ENCODE results near the gene RFNG. TPM values are rescaled to one million over a fixed set of nuclear protein-coding genes. Genes with fewer than 3 reads are reported as not detected.

RFNG gene
- total and polyA plus RNA-seq, 2 of the 13 experiments (the other 11 are each of a cell fraction or from before 2014, with no cell fraction given): 61.4 to 64.0 TPM

- TF ChIP-seq AGO1 (IDR thresholded peaks at IDR 0.05; ENCODE audit: low read depth, low read length, poor library complexity, severe bottlenecking) (peak; percentile 70), SKIL (CRISPR knock-in tag; IDR thresholded peaks at IDR 0.05; ENCODE audit: borderline replicate concordance) (0 out of 2 replicates have a peak, but pooled peaks have one; percentile 28), ZNF691 (CRISPR knock-in tag; IDR thresholded peaks at IDR 0.05; ENCODE audit: borderline replicate concordance, low read depth) (0 out of 2 replicates have a peak, but pooled peaks have one; percentile 34), ZMYM4 (CRISPR knock-in tag; IDR thresholded peaks at IDR 0.05) (no peak), ZBTB46 (CRISPR knock-in tag; IDR thresholded peaks at IDR 0.05; ENCODE audit: borderline replicate concordance) (no peak), PCBP1 (IDR thresholded peaks at IDR 0.05; ENCODE audit: borderline replicate concordance, low read depth, low read length) (no peak), AGO2 (optimal IDR thresholded peaks at IDR 0.05; ENCODE audit: low read depth, low read length) (peak; percentile 99), TGIF2 (CRISPR knock-in tag; IDR thresholded peaks at IDR 0.05) (0 out of 2 replicates have a peak, but pooled peaks have one; percentile 27), ZFP1 (CRISPR knock-in tag; IDR thresholded peaks at IDR 0.05) (no peak), KLF9 (CRISPR knock-in tag; IDR thresholded peaks at IDR 0.05; ENCODE audit: low read depth) (no peak), SSRP1 (CRISPR knock-in tag; IDR thresholded peaks at IDR 0.05) (peak; percentile 89), POLR2AphosphoS5 (IDR thresholded peaks at IDR 0.05; ENCODE audit: low read depth, low read length) (peak; percentile 59), ATF7 (IDR thresholded peaks at IDR 0.05) (no peak), ATF7 (CRISPR knock-in tag; IDR thresholded peaks at IDR 0.05) (0 out of 2 replicates have a peak, but pooled peaks have one; percentile 40), ZC3H13 (CRISPR knock-in tag; IDR thresholded peaks at IDR 0.05) (peak; percentile 52; the same call in 1 of the 2 replicates), SOX13 (IDR thresholded peaks at IDR 0.05) (no peak), SOX13 (CRISPR knock-in tag; conservative IDR thresholded peaks at IDR 0.05 in 1 of 2, IDR thresholded peaks at IDR 0.05 in 1 of 2) (no peak), AKAP8 (CRISPR knock-in tag; IDR thresholded peaks at IDR 0.05) (peak; percentile 98)
- TF ChIP-seq, protein P1, sequence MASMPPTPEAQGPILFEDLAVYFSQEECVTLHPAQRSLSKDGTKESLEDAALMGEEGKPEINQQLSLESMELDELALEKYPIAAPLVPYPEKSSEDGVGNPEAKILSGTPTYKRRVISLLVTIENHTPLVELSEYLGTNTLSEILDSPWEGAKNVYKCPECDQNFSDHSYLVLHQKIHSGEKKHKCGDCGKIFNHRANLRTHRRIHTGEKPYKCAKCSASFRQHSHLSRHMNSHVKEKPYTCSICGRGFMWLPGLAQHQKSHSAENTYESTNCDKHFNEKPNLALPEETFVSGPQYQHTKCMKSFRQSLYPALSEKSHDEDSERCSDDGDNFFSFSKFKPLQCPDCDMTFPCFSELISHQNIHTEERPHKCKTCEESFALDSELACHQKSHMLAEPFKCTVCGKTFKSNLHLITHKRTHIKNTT (CRISPR knock-in tag; IDR thresholded peaks at IDR 0.05): no peak
- TF ChIP-seq, protein P2, sequence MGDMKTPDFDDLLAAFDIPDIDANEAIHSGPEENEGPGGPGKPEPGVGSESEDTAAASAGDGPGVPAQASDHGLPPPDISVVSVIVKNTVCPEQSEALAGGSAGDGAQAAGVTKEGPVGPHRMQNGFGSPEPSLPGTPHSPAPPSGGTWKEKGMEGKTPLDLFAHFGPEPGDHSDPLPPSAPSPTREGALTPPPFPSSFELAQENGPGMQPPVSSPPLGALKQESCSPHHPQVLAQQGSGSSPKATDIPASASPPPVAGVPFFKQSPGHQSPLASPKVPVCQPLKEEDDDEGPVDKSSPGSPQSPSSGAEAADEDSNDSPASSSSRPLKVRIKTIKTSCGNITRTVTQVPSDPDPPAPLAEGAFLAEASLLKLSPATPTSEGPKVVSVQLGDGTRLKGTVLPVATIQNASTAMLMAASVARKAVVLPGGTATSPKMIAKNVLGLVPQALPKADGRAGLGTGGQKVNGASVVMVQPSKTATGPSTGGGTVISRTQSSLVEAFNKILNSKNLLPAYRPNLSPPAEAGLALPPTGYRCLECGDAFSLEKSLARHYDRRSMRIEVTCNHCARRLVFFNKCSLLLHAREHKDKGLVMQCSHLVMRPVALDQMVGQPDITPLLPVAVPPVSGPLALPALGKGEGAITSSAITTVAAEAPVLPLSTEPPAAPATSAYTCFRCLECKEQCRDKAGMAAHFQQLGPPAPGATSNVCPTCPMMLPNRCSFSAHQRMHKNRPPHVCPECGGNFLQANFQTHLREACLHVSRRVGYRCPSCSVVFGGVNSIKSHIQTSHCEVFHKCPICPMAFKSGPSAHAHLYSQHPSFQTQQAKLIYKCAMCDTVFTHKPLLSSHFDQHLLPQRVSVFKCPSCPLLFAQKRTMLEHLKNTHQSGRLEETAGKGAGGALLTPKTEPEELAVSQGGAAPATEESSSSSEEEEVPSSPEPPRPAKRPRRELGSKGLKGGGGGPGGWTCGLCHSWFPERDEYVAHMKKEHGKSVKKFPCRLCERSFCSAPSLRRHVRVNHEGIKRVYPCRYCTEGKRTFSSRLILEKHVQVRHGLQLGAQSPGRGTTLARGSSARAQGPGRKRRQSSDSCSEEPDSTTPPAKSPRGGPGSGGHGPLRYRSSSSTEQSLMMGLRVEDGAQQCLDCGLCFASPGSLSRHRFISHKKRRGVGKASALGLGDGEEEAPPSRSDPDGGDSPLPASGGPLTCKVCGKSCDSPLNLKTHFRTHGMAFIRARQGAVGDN (CRISPR knock-in tag; IDR thresholded peaks at IDR 0.05): peak; percentile 5; the same call in 1 of the 2 replicates
These were observed 45.8 kb downstream of the RFNG start (continued) for GRCh38 chr17:82005701-82006348.
